Muscle of arm (tissue), 12 donors: ENCODE measurements around the gene KLHL30. TPM values are rescaled to one million over a fixed set of nuclear protein-coding genes. Genes with fewer than 3 reads are reported as not detected.

Source experiments
- DNase-seq: peaks from one replicate; pipeline ENCODE4 v3.0.0-alpha.2; 2013
- polyA plus RNA-seq, 12 donors: library from polyadenylated mRNA; unstranded; fragments of 120-200 nt; gene quantifications; one replicate each; pipeline ENCODE4 v1.2.1, GENCODE V29; 2013; ENCODE audit not compliant: insufficient read length in 12 of 12

KLHL30 gene
- polyA plus RNA-seq, 12 donors = 4.1 to 114 (median 14.2) TPM

GRCh38 chr2:238173692-238174091 lies 35.2 kb downstream of the KLHL30 start:
- DNase-seq = no peak

GRCh38 chr2:238174291-238174690 lies 35.8 kb downstream of the KLHL30 start:
- DNase-seq = no peak

- no peak for DNase-seq
Measured at GRCh38 chr2:238174701-238175100, 36.2 kb downstream of the KLHL30 start.

- no peak for DNase-seq
Measured at GRCh38 chr2:238176613-238177012, 38.1 kb downstream of the KLHL30 start.

GRCh38 chr2:238180554-238180953 lies 42.1 kb downstream of the KLHL30 start:
- DNase-seq = no peak

- DNase-seq = no peak
Measured at GRCh38 chr2:238182362-238182761, 43.9 kb downstream of the KLHL30 start.

GRCh38 chr2:238183821-238184220 lies 45.4 kb downstream of the KLHL30 start:
- DNase-seq = no peak

GRCh38 chr2:238187618-238188548 lies 49.4 kb downstream of the KLHL30 start:
- no peak for DNase-seq

GRCh38 chr2:238190445-238190844 lies 52.0 kb downstream of the KLHL30 start:
- DNase-seq = no peak

Other genes with a start within 250 kb of the KLHL30 start
- 10 to 100 TPM in 11 of 12 donors, not detected in 1; 34.3 to 49.0 (median 40.4) TPM for gene UBE2F, start 171.7 kb upstream of the KLHL30 start, polyA plus RNA-seq
- gene SCLY, start 77.7 kb upstream of the KLHL30 start, polyA plus RNA-seq = 10 to 100 TPM in 7 of 12 donors, 1 to 10 TPM in 4, not detected in 1; 7.7 to 13.9 (median 10.2) TPM
- 1 to 10 TPM in 9 of 12 donors, under 1 TPM in 1, not detected in 2; 0.24 to 2.4 (median 1.4) TPM for gene ESPNL, start 38.3 kb upstream of the KLHL30 start, polyA plus RNA-seq
- gene ERFE, start 20.3 kb downstream of the KLHL30 start, polyA plus RNA-seq = 10 to 100 TPM in 6 of 12 donors, 1 to 10 TPM in 5, not detected in 1; 6.6 to 34.1 (median 11.5) TPM
- gene ILKAP, start 65.0 kb downstream of the KLHL30 start, polyA plus RNA-seq = 10 to 100 TPM in 11 of 12 donors, not detected in 1; 30.9 to 62.5 (median 36.2) TPM
- 10 to 100 TPM in 10 of 12 donors, 1 to 10 TPM in 1, not detected in 1; 5.9 to 53.7 (median 15.5) TPM for gene HES6, start 101.4 kb downstream of the KLHL30 start, polyA plus RNA-seq
- 1 to 10 TPM in 11 of 12 donors, not detected in 1; 3.6 to 7.9 (median 4.6) TPM for gene PER2, start 149.9 kb downstream of the KLHL30 start, polyA plus RNA-seq
- 10 to 100 TPM in 2 of 12 donors, 1 to 10 TPM in 9, not detected in 1; 7.1 to 22.5 (median 8.8) TPM for gene TRAF3IP1, start 181.8 kb downstream of the KLHL30 start, polyA plus RNA-seq